Neural cell (in vitro differentiated cells): ENCODE measurements around the gene PIANP. TPM values are rescaled to one million over a fixed set of nuclear protein-coding genes. Genes with fewer than 3 reads are reported as not detected.
A peak's percentile ranks its signal among the peaks of the same experiment; 100 is the strongest.

Experiments used
- H2AFZ ChIP-seq: fragments of 200-600, 300-800 bp; sonication (generic), shearing (Covaris generic); 2 replicates; pipeline ENCODE4 v1.6.0; 2014; ENCODE audit warnings: low read depth, mild to moderate bottlenecking, antibody characterized with exemption, low read length, moderate library complexity
- H3F3A ChIP-seq: fragments of 200-600 bp; shearing (Covaris generic); 2 replicates; pipeline ENCODE4 v1.6.1; 2016; ENCODE audit warnings: mild to moderate bottlenecking, moderate library complexity, mixed read lengths, antibody characterized with exemption, low read length; ENCODE audit not compliant: insufficient read depth, poor library complexity, severe bottlenecking
- H3K27ac ChIP-seq: fragments of 200-600, 300-800 bp; sonication (generic), shearing (Covaris generic); 2 replicates; pipeline ENCODE4 v1.5.1; 2014; ENCODE audit warnings: mild to moderate bottlenecking, low read length, moderate library complexity
- H3K27me3 ChIP-seq: fragments of 300-800, 200-600 bp; sonication (generic), shearing (Covaris generic); 2 replicates; pipeline ENCODE4 v1.6.0; 2014; ENCODE audit warnings: mild to moderate bottlenecking, low read depth, low read length, moderate library complexity; ENCODE audit not compliant: insufficient read depth
- H3K36me3 ChIP-seq: fragments of 300-800, 200-600 bp; sonication (generic), shearing (Covaris generic); 2 replicates; pipeline ENCODE4 v1.5.1; 2014; ENCODE audit warnings: mild to moderate bottlenecking, antibody characterized with exemption, low read length, moderate library complexity; ENCODE audit not compliant: insufficient read depth
- H3K4me2 ChIP-seq: fragments of 300-800, 200-600 bp; sonication (generic), shearing (Covaris generic); 2 replicates; pipeline ENCODE4 v1.6.0; 2014; ENCODE audit warnings: mild to moderate bottlenecking, low read length
- H3K4me3 ChIP-seq: fragments of 300-800, 200-600 bp; sonication (generic), shearing (Covaris generic); 2 replicates; pipeline ENCODE4 v1.5.1; 2014; ENCODE audit warnings: mild to moderate bottlenecking, low read length, moderate library complexity
- H3K79me2 ChIP-seq: fragments of 200-600 bp; shearing (Covaris generic); replicated peaks from 2 replicates; pipeline ENCODE4 v1.6.0; 2014; ENCODE audit warnings: mild to moderate bottlenecking, low read length, moderate library complexity; ENCODE audit not compliant: insufficient read depth
- H3K9ac ChIP-seq: fragments of 300-800, 200-600 bp; sonication (generic), shearing (Covaris generic); 2 replicates; pipeline ENCODE4 v1.6.1; 2016; ENCODE audit warnings: mild to moderate bottlenecking, low read length, mixed read lengths
- H3K9me2 ChIP-seq: fragments of 200-600 bp; shearing (Covaris generic); 2 replicates; pipeline ENCODE4 v1.6.1; 2016; ENCODE audit warnings: mild to moderate bottlenecking, low read length, mixed read lengths; ENCODE audit not compliant: insufficient read depth
- H3K9me3 ChIP-seq: fragments of 200-600, 300-800 bp; sonication (generic), shearing (Covaris generic); 2 replicates; pipeline ENCODE4 v1.6.1; 2016; ENCODE audit warnings: mild to moderate bottlenecking, mixed run types, low read length, moderate library complexity, mixed read lengths
- H4K20me1 ChIP-seq: fragments of 200-600 bp; shearing (Covaris generic); 2 replicates; pipeline ENCODE4 v1.6.1; 2016; ENCODE audit warnings: mild to moderate bottlenecking, mixed run types; ENCODE audit not compliant: insufficient read depth
- CTCF ChIP-seq: fragments of 450-650 bp; IDR thresholded peaks from 2 replicates; pipeline ENCODE4 v1.5.1; 2014; ENCODE audit warnings: antibody characterized with exemption, mild to moderate bottlenecking, moderate library complexity; ENCODE audit not compliant: poor library complexity, severe bottlenecking
- EP300 ChIP-seq: fragments of 450-650 bp; conservative IDR thresholded peaks from 2 replicates; pipeline ENCODE4 v1.6.1; 2014; ENCODE audit warnings: antibody characterized with exemption, mild to moderate bottlenecking, moderate library complexity; ENCODE audit not compliant: poor library complexity, severe bottlenecking
- EZH2 ChIP-seq: fragments of 200-600, 300-800 bp; shearing (Covaris generic), sonication (generic); IDR thresholded peaks from 2 replicates; pipeline ENCODE4 v1.6.1; 2014; ENCODE audit warnings: antibody characterized with exemption, low read length, borderline replicate concordance, mild to moderate bottlenecking; ENCODE audit not compliant: insufficient read depth, poor library complexity, severe bottlenecking
- MXI1 ChIP-seq: fragments of 450-650 bp; conservative IDR thresholded peaks from 2 replicates; pipeline ENCODE4 v1.6.1; 2014; ENCODE audit warnings: antibody characterized with exemption, mild to moderate bottlenecking; ENCODE audit not compliant: poor library complexity, severe bottlenecking
- POLR2AphosphoS5 ChIP-seq: IDR thresholded peaks from 2 replicates; pipeline ENCODE4 v1.6.1; 2012
- RAD21 ChIP-seq: fragments of 450-650 bp; conservative IDR thresholded peaks from 2 replicates; pipeline ENCODE4 v1.6.1; 2014; ENCODE audit warnings: antibody characterized with exemption, mild to moderate bottlenecking, moderate library complexity
- REST ChIP-seq: IDR thresholded peaks from 2 replicates; pipeline ENCODE4 v1.6.1; 2012; ENCODE audit warnings: borderline replicate concordance
- SMC3 ChIP-seq: fragments of 450-650 bp; conservative IDR thresholded peaks from 2 replicates; pipeline ENCODE4 v1.6.1; 2014; ENCODE audit warnings: antibody characterized with exemption, mild to moderate bottlenecking, moderate library complexity; ENCODE audit not compliant: poor library complexity
- TAF1 ChIP-seq: IDR thresholded peaks from 2 replicates; pipeline ENCODE4 v1.6.1; 2012; ENCODE audit warnings: low read depth
- polyA plus RNA-seq: library from polyadenylated mRNA; depleted of rRNA; stranded (reverse); fragments of >200 nt; gene quantifications from 2 replicates; pipeline ENCODE4 v1.2.3, GENCODE V29; 2014

Gene PIANP
- polyA plus RNA-seq, 1 donor from 2014 or later, result 4.4 TPM

- Histone ChIP-seq H4K20me1 (no peaks in the 10 kb centered on the region), H3K36me3 (no peaks in the 10 kb centered on the region), H3K9ac (no peak overlapping the region), H3K4me3 (peak overlapping the region; percentile 69), H3K9me3 (no peaks in the 10 kb centered on the region), H3K27me3 (no peaks in the 10 kb centered on the region), H2AFZ (no peak overlapping the region), H3K79me2 (no peaks in the 10 kb centered on the region), H3K9me2 (no peaks in the 10 kb centered on the region), H3K27ac (no peak overlapping the region), H3K4me2 (no peak overlapping the region), H3F3A (peaks cover 4% of the 10 kb centered on the region)
- TF ChIP-seq MXI1 (no peak), CTCF (no peak), EZH2 (no peak), EP300 (no peak), RAD21 (no peak), SMC3 (no peak), TAF1 (no peak), REST (no peak), POLR2AphosphoS5 (no peak)
Observed at GRCh38 chr12:6725350-6725749, 24.7 kb upstream of the PIANP start.

DNA sequence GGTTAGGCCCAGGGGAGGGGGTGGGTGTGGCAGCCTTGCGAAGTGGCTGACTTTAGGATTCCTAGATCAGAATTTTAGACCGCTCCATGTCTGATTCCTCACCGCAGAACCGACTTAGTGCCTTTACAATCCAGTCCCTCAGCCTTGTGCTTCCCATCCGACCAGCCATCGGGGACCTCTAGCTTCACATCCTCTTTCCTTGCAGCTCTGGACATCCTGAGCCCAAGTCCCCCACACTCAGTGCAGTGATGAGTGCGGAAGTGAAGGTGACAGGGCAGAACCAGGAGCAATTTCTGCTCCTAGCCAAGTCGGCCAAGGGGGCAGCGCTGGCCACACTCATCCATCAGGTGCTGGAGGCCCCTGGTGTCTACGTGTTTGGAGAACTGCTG, 23.8 kb upstream of the PIANP start:
- H3K79me2 ChIP-seq, result no peaks in the 10 kb centered on the region
- no peaks in the 10 kb centered on the region for H3K36me3 ChIP-seq
- H2AFZ ChIP-seq, result peak overlapping the region; percentile 100
- no peaks in the 10 kb centered on the region for H4K20me1 ChIP-seq
- H3K9me3 ChIP-seq, result no peaks in the 10 kb centered on the region
- H3K9me2 ChIP-seq, result no peaks in the 10 kb centered on the region
- peak overlapping the region; percentile 87 for H3K27ac ChIP-seq
- H3K27me3 ChIP-seq, result no peaks in the 10 kb centered on the region
- H3K4me2 ChIP-seq, result peak overlapping the region; percentile 65
- H3F3A ChIP-seq, result peaks cover 4% of the 10 kb centered on the region
- H3K4me3 ChIP-seq, result peak overlapping the region; percentile 69
- TF ChIP-seq EP300 (no peak), MXI1 (peak; percentile 10)
- peak overlapping the region; percentile 71 for H3K9ac ChIP-seq
